ENCODE data around the gene DNAJB12.

The DNAJB12 gene

DNA sequence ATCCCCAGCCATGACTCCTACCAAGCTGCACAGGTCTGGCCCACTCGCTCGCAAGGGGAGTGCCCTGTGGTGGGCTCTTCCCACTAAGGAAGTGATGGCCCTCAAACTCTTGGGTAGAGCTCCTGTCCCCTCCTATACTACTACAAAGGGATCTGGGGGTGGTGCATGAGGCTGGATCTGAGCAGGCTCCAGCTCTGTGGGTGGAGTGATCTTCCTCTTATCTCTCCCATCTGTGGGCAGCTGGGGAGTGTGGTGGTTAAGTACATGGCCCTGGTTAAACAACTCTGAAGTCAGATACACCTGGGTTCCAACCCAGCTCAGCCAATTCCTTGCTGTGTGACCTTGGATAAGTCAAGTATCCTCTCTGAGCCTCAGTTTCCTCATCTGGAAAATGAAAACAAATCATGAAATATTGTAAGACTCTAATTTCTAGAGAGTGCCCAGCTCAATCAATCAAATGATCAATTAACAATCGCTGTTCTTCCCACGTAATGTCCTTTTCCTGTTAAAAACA, 63.6 kb downstream of the DNAJB12 start:
- in situ Hi-C loops (cut with HindIII; ENCODE audit: low sequenced_read_pairs): no loop called here
- TF ChIP-seq, protein P1, sequence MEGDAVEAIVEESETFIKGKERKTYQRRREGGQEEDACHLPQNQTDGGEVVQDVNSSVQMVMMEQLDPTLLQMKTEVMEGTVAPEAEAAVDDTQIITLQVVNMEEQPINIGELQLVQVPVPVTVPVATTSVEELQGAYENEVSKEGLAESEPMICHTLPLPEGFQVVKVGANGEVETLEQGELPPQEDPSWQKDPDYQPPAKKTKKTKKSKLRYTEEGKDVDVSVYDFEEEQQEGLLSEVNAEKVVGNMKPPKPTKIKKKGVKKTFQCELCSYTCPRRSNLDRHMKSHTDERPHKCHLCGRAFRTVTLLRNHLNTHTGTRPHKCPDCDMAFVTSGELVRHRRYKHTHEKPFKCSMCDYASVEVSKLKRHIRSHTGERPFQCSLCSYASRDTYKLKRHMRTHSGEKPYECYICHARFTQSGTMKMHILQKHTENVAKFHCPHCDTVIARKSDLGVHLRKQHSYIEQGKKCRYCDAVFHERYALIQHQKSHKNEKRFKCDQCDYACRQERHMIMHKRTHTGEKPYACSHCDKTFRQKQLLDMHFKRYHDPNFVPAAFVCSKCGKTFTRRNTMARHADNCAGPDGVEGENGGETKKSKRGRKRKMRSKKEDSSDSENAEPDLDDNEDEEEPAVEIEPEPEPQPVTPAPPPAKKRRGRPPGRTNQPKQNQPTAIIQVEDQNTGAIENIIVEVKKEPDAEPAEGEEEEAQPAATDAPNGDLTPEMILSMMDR (IDR thresholded peaks at IDR 0.05; ENCODE audit: low read depth, low read length, missing control alignments): no peak
- no peak overlapping the region for H3K4me3 ChIP-seq (ENCODE audit: low read depth, low read length)
- DNase-seq (ENCODE audit: low read depth): no peak

DNA sequence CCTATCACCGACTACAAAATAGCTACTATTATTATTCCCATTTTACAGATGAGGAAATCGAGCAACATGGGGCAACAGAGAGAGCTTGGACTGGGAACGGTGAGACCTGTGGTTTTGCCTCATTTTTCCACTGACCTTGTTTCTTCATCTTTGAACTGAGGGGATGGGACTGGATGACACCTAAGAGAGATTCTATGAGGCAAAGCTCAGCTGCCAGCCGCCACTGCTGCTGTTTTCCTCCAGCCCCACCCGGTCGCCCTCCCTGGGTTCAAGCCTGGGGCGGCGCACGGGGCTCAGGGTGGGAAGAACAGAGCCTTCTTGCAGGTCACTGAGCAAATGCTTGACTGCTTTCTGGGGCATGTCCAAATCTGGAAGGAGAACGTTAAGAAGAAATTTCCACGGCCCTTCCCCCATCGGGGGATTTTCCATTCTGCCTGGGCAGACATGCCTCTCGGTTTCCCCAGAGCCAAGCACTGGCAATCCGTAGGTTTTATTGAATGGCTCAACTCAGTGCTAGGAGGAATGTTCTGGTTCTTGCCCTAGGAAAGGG, 68.7 kb downstream of the DNAJB12 start:
- no peak overlapping the region for H3K4me3 ChIP-seq (ENCODE audit: low read depth, low read length)
- in situ Hi-C loops (cut with HindIII; ENCODE audit: low sequenced_read_pairs): no loop called here
- TF ChIP-seq, protein P1 (IDR thresholded peaks at IDR 0.05; ENCODE audit: low read depth, low read length, missing control alignments): no peak
- DNase-seq (ENCODE audit: low read depth): no peak

DNA sequence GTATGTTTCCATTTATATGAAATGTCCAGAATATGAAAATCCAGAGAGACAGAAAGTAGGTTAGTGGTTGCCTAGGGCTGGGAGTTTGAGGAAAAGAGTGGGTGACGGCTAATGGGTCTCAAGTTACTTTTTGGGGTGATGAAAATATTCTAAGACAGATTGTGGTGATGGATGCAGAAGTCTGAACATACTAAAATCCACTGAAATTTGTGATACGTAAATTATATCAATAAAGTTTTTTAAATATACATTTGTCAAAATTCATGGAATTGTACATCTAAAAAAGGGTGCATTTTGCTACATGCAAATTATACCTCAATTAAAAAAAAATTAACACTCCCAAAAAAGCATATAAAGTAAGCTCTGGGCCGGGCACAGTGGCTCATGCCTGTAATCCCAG, 71.6 kb downstream of the DNAJB12 start:
- in situ Hi-C loops (cut with HindIII; ENCODE audit: low sequenced_read_pairs): no loop called here
- no peak for DNase-seq (ENCODE audit: low read depth)
- H3K4me3 ChIP-seq (ENCODE audit: low read depth, low read length): no peak overlapping the region
- TF ChIP-seq, protein P1 (IDR thresholded peaks at IDR 0.05; ENCODE audit: low read depth, low read length, missing control alignments): no peak
